GM23248 (cell line): Measurements from ENCODE around the gene LRRC28. TPM values are rescaled to one million over a fixed set of nuclear protein-coding genes. Genes with fewer than 3 reads are reported as not detected.
"Not testable (repeated sequence)": the region's sequence is repeated elsewhere in the genome, so short reads cannot be mapped to it uniquely, and the experiment has no call there.

Experiments
- DNase-seq: peaks from one replicate; pipeline ENCODE4 v3.0.0-alpha.2; 2015
- H2AFZ ChIP-seq: fragments of 200-600 bp; sonication (generic); 2 replicates; pipeline ENCODE4 v1.6.1; 2016; ENCODE audit warnings: antibody characterized with exemption
- H3F3A ChIP-seq: fragments of 200-600 bp; sonication (generic); 2 replicates; pipeline ENCODE4 v1.6.1; 2016; ENCODE audit warnings: mild to moderate bottlenecking, antibody characterized with exemption, mixed run types; ENCODE audit not compliant: insufficient read depth
- H3K27ac ChIP-seq: fragments of 200-600 bp; sonication (generic); 2 replicates; pipeline ENCODE4 v1.5.1; 2016; ENCODE audit warnings: mild to moderate bottlenecking
- H3K27me3 ChIP-seq: fragments of 200-600 bp; sonication (generic); replicated peaks from 2 replicates; pipeline ENCODE4 v1.6.1; 2016; ENCODE audit warnings: mild to moderate bottlenecking; ENCODE audit not compliant: insufficient read depth
- H3K36me3 ChIP-seq: fragments of 200-600 bp; sonication (generic); 2 replicates; pipeline ENCODE4 v1.6.1; 2016; ENCODE audit warnings: low read depth, mild to moderate bottlenecking
- H3K4me1 ChIP-seq: fragments of 200-600 bp; sonication (generic); 2 replicates; pipeline ENCODE4 v1.6.1; 2016; ENCODE audit warnings: mild to moderate bottlenecking; ENCODE audit not compliant: insufficient read depth
- H3K4me2 ChIP-seq: fragments of 200-600 bp; sonication (generic); one replicate; pipeline ENCODE4 v1.6.1; 2016; ENCODE audit warnings: mild to moderate bottlenecking; ENCODE audit not compliant: unreplicated experiment
- H3K4me3 ChIP-seq: fragments of 200-600 bp; sonication (generic); 2 replicates; pipeline ENCODE4 v1.5.1; 2016; ENCODE audit warnings: mild to moderate bottlenecking
- H3K79me2 ChIP-seq: fragments of 200-600 bp; sonication (generic); 2 replicates; pipeline ENCODE4 v1.6.1; 2016; ENCODE audit warnings: mild to moderate bottlenecking; ENCODE audit not compliant: insufficient read depth
- H3K9ac ChIP-seq: fragments of 200-600 bp; sonication (generic); 2 replicates; pipeline ENCODE4 v1.6.1; 2016; ENCODE audit warnings: mild to moderate bottlenecking
- H3K9me2 ChIP-seq: fragments of 200-600 bp; sonication (generic); 2 replicates; pipeline ENCODE4 v1.6.1; 2016; ENCODE audit warnings: mixed run types, mild to moderate bottlenecking, moderate library complexity; ENCODE audit not compliant: insufficient read depth
- H3K9me3 ChIP-seq: fragments of 200-600 bp; sonication (generic); one replicate; pipeline ENCODE4 v1.6.1; 2017; ENCODE audit warnings: low read depth
- H4K20me1 ChIP-seq: fragments of 200-600 bp; sonication (generic); 2 replicates; pipeline ENCODE4 v1.6.0; 2016; ENCODE audit not compliant: insufficient read depth
- EZH2 ChIP-seq: fragments of 200-600 bp; sonication (generic); IDR thresholded peaks from 2 replicates; pipeline ENCODE4 v1.6.1; 2018; ENCODE audit warnings: antibody characterized with exemption, mild to moderate bottlenecking; ENCODE audit not compliant: insufficient read depth, poor library complexity, severe bottlenecking
- EZH2phosphoT487 ChIP-seq: fragments of 200-600 bp; sonication (generic); IDR thresholded peaks from 2 replicates; pipeline ENCODE4 v1.6.1; 2018; ENCODE audit warnings: antibody characterized with exemption, moderate library complexity, mild to moderate bottlenecking, low read depth; ENCODE audit not compliant: insufficient read depth
- WGBS, 2 experiments: methylation state at CpG; one replicate each; pipeline ENCODE4 v1.1.6; 2015 to 2017; ENCODE audit warnings: low lambda C conversion rate in 2 of 2, low coverage in 1 of 2; ENCODE audit errors: missing lambda C conversion rate in 2 of 2; 5-methylcytosine and 5-hydroxymethylcytosine counted together
- in situ Hi-C: fragments of 300-500 bp; cut with MboI; formaldehyde crosslinking; loops from 2 replicates; pipeline ENCODE4 v1.15.0; 2020
- polyA plus RNA-seq: library from polyadenylated mRNA; unstranded; fragments of >200 nt; fragmentation: Nextera tagmentation; extraction: Ambion mirVana; gene quantifications from 2 replicates; pipeline ENCODE4 v1.2.1, GENCODE V29; 2016
- total RNA-seq: library from RNA; depleted of rRNA; stranded (reverse); fragments of >200 nt; shearing (Covaris generic); gene quantifications from 2 replicates; pipeline ENCODE4 v1.2.3, GENCODE V29; 2014

LRRC28 gene
- total and polyA plus RNA-seq, 2 experiments from 2014 or later = 18.4 to 30.8 TPM

DNA sequence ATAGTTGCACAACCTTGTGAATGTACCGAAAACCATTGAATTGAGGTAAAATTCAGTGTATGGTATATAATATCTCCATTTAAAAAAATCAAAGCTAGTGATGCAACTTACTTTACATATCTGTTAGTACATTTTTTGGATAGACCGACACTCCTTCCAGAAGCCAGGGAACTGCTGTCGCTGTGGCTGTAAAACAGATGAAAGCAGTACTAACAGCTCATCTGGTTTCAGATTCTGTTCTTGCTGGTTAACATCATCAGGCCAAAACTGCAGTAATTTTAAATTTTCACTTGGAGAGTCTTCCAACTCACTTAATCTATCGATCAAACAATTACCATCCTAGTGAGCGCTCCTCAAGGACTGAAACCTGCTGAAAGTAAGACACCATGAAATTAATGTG lies 145.1 kb downstream of the LRRC28 start:
- no peak overlapping the region for H3K27ac ChIP-seq
- whole genome bisulfite sequencing, 2 experiments = 49 to 57% methylated on average over 5 of the region's 5 CpGs
- no peaks in the 10 kb centered on the region for H3K9me2 ChIP-seq
- H3K9me3 ChIP-seq = no peaks in the 10 kb centered on the region
- H3K79me2 ChIP-seq = no peaks in the 10 kb centered on the region
- DNase-seq = no peak
- in situ Hi-C loops = no loop called here
- H3K36me3 ChIP-seq = no peaks in the 10 kb centered on the region
- peaks cover 11% of the 10 kb centered on the region; the same call in 1 of the 2 replicates for H3K4me1 ChIP-seq
- H3K9ac ChIP-seq = no peak overlapping the region
- no peaks in the 10 kb centered on the region for H3F3A ChIP-seq
- H3K4me3 ChIP-seq = no peak overlapping the region
- no peak overlapping the region for H2AFZ ChIP-seq
- no peaks in the 10 kb centered on the region for H4K20me1 ChIP-seq
- TF ChIP-seq EZH2 (no peak), EZH2phosphoT487 (no peak)
- no peaks in the 10 kb centered on the region for H3K27me3 ChIP-seq
- no peak overlapping the region for H3K4me2 ChIP-seq

- peak overlapping the region; percentile 65 for H2AFZ ChIP-seq
- in situ Hi-C loops = no loop called here
- H3K9me3 ChIP-seq = no peaks in the 10 kb centered on the region
- no peaks in the 10 kb centered on the region for H3K79me2 ChIP-seq
- H3K27ac ChIP-seq = no peak overlapping the region
- no peaks in the 10 kb centered on the region for H3K9me2 ChIP-seq
- H3K4me1 ChIP-seq = peaks cover 11% of the 10 kb centered on the region; the same call in 1 of the 2 replicates
- H3F3A ChIP-seq = no peaks in the 10 kb centered on the region
- DNase-seq = no peak
- no peaks in the 10 kb centered on the region for H4K20me1 ChIP-seq
- TF ChIP-seq EZH2phosphoT487 (no peak), EZH2 (no peak)
- no peak overlapping the region for H3K4me2 ChIP-seq
- H3K27me3 ChIP-seq = no peaks in the 10 kb centered on the region
- H3K36me3 ChIP-seq = no peaks in the 10 kb centered on the region
- H3K4me3 ChIP-seq = no peak overlapping the region
- WGBS, 2 experiments = 28 to 32% methylated on average over 5 of the region's 5 CpGs
- H3K9ac ChIP-seq = no peak overlapping the region
These were observed 147.8 kb downstream of the LRRC28 start for GRCh38 chr15:99399061-99399460.

DNA sequence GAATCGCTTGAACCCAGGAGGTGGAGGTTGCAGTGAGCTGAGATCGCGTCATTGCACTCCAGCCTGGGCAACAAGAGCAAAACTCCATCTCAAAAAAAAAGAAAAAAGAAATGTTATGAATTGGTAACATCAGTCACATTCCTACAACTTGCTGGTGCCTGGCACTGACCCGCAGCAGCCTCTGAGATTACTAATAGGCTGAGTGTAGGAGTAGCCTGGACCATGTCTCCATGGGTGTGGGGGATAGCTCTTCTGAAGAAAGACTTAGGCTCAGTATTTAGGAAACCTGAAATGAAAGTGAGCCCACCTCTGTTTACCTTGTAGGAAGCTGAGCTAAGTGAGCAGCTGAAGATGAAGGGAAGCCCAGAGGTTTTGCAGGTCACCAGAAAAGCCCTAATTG lies 148.3 kb downstream of the LRRC28 start:
- peak; percentile 50 for DNase-seq

DNA sequence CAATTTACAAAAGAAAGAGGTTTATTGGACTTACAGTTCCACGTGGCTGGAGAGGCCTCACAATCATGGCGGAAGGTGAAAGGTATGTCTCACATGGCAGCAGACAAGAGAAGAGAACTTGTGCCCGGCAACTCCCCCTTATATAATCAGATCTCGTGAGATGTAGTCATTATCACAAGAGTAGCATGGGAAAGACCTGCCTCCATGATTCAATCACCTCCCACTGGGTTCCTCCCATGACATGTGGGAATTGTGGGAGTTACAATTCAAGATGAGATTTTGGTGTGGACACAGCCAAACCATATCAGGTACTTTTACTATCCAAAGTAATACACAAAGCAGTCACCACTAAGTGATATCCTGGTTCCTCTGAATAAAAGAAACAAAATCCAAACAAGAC lies 149.9 kb downstream of the LRRC28 start:
- H4K20me1 ChIP-seq, H3K4me2 ChIP-seq, H3K4me3 ChIP-seq, H2AFZ ChIP-seq, H3K27me3 ChIP-seq, H3K9me2 ChIP-seq, H3K9me3 ChIP-seq, H3K9ac ChIP-seq, H3K79me2 ChIP-seq, H3F3A ChIP-seq, DNase-seq, H3K36me3 ChIP-seq, in situ Hi-C loops, H3K27ac ChIP-seq: not testable (repeated sequence)
- 92 to 94% methylated on average over 4 of the region's 4 CpGs for WGBS, 2 experiments
- peaks cover 11% of the 10 kb centered on the region; the same call in 1 of the 2 replicates for H3K4me1 ChIP-seq

More for the DNA sequence above, 148.3 kb downstream of the LRRC28 start:
- Histone ChIP-seq H3K9me3 (no peaks in the 10 kb centered on the region), H3K9ac (no peak overlapping the region), H3K4me1 (peaks cover 11% of the 10 kb centered on the region; the same call in 1 of the 2 replicates), H3K36me3 (no peaks in the 10 kb centered on the region), H3F3A (no peaks in the 10 kb centered on the region), H3K27ac (no peak overlapping the region), H3K27me3 (no peaks in the 10 kb centered on the region), H3K4me2 (no peak overlapping the region), H4K20me1 (no peaks in the 10 kb centered on the region), H3K9me2 (no peaks in the 10 kb centered on the region), H3K4me3 (no peak overlapping the region), H3K79me2 (no peaks in the 10 kb centered on the region), H2AFZ (no peak overlapping the region)
- no peak for TF ChIP-seq EZH2phosphoT487
- no peak for TF ChIP-seq EZH2
- 53% methylated on average over 4 of the region's 4 CpGs for WGBS, 2 experiments
- in situ Hi-C loops = no loop called here

DNA sequence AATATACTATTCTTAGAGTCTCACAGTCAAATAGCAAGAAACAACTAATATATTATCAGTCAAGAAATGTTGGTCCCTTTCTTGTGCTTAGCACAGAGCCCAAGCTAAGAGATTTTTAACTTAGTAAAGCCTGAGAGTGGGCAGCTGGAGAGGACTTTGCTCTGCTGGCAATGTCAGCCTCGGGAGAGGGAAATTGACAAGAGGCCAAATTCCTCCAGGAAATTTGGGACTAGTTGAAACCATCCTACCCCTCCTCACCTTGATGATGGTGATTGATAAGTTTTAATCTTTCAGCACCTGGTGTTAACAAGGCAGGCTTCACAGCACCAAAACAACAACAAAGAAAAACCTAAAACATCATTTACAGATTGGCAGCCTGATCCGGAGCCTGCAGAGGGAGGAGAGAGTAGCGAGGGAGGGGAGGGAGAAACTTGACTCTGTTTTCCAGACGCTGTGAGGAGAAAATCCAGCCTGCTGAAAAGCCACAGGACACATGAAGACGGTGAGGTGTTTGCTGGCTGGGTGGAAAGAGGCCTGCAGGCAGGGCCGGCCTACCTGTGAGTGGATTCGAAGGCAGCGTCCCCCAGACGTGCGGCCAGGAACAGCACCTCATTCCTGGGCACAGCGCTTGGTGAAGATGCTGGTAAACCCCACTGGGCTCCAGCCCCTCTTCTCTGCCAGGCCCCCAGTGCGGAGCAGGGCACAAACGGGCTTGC lies 150.9 kb downstream of the LRRC28 start:
- Histone ChIP-seq H3F3A (no peaks in the 10 kb centered on the region), H2AFZ (peak overlapping the region; percentile 12; the same call in 1 of the 2 replicates), H3K4me1 (peaks cover 11% of the 10 kb centered on the region; the same call in 1 of the 2 replicates), H3K9me2 (no peaks in the 10 kb centered on the region), H3K9ac (no peak overlapping the region), H3K9me3 (no peaks in the 10 kb centered on the region), H3K27me3 (no peaks in the 10 kb centered on the region), H3K79me2 (no peaks in the 10 kb centered on the region), H3K4me2 (no peak overlapping the region), H3K36me3 (no peaks in the 10 kb centered on the region), H4K20me1 (no peaks in the 10 kb centered on the region), H3K27ac (no peak overlapping the region), H3K4me3 (no peak overlapping the region)
- DNase-seq = no peak
- TF ChIP-seq EZH2phosphoT487 = no peak
- TF ChIP-seq EZH2 = no peak
- WGBS, 2 experiments = 40 to 47% methylated on average over 13 of the region's 13 CpGs
- in situ Hi-C loops = no loop called here
